IMR-90 (cell line): ENCODE results near the gene OTC.

Source experiments
- CTCF ChIP-seq: conservative IDR thresholded peaks from 2 replicates; pipeline ENCODE4 v1.5.1; 2012; ENCODE audit warnings: mild to moderate bottlenecking, low read depth, low read length, improper control_type of control experiment
- FOS ChIP-seq: fragments of 150-350 bp; IDR thresholded peaks from 2 replicates; pipeline ENCODE4 v1.6.1; 2016; ENCODE audit warnings: low read depth, low read length
- MAFK ChIP-seq: IDR thresholded peaks from 2 replicates; pipeline ENCODE4 v1.6.1; 2012; ENCODE audit warnings: low read depth, low read length, improper control_type of control experiment
- TF ChIP-seq, protein P1 (sequence below): fragments of 150-350 bp; IDR thresholded peaks from 2 replicates; pipeline ENCODE4 v1.6.1; 2016; ENCODE audit warnings: low read depth, mild to moderate bottlenecking, low read length, moderate library complexity, borderline replicate concordance
- TF ChIP-seq, protein P2 (sequence below): fragments of 150-350 bp; IDR thresholded peaks from 2 replicates; pipeline ENCODE4 v1.6.1; 2017; ENCODE audit warnings: mild to moderate bottlenecking, antibody characterized with exemption, low read length, low read depth

- TF ChIP-seq CTCF (no peak), FOS (no peak), MAFK (no peak)
- TF ChIP-seq, protein P1, sequence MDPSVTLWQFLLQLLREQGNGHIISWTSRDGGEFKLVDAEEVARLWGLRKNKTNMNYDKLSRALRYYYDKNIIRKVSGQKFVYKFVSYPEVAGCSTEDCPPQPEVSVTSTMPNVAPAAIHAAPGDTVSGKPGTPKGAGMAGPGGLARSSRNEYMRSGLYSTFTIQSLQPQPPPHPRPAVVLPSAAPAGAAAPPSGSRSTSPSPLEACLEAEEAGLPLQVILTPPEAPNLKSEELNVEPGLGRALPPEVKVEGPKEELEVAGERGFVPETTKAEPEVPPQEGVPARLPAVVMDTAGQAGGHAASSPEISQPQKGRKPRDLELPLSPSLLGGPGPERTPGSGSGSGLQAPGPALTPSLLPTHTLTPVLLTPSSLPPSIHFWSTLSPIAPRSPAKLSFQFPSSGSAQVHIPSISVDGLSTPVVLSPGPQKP, result no peak
- TF ChIP-seq, protein P2, sequence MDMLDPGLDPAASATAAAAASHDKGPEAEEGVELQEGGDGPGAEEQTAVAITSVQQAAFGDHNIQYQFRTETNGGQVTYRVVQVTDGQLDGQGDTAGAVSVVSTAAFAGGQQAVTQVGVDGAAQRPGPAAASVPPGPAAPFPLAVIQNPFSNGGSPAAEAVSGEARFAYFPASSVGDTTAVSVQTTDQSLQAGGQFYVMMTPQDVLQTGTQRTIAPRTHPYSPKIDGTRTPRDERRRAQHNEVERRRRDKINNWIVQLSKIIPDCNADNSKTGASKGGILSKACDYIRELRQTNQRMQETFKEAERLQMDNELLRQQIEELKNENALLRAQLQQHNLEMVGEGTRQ, result no peak
Measured at GRCh38 chrX:38435130-38435529, 82.7 kb downstream of the OTC start.
